C1 segment of cervical spinal cord (tissue), 14 donors: ENCODE data around the gene CLCNKB.
"Not testable (repeated sequence)": the region's sequence is repeated elsewhere in the genome, so short reads cannot be mapped to it uniquely, and the experiment has no call there.

ENCODE experiments used
- DNase-seq, 14 donors: peaks; one replicate each; lab custom pipeline; 2025; lab: John Stamatoyannopoulos, UW

The CLCNKB gene

DNA sequence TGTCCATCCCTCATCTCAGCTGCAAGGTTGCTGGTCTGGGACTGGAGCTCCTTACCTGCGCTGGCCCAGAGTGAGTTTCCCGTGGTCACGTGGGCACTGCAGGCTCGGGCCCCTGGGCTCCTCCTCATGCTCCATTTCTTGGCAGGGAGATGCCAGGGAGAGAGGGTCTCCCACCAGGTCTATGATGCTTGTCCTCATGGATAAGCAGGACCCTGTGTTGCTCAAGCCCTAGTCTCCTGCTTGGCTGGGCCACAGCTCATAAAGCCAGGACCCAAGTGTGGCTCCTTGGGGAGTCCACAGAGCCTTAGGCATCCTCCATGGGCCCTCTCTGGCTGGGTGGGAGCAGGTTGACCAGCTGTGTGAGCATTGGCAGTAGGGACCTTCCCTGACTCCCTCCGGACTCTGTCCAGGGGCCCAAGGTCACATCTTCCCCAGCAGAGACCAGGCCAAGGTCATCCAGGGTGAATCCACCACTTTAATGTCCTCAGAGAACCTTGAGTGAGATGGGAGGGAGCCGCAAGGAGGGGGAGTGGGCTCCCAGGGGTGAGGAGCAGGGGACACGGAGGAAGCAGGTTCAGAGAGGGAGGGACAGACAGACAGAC, 13.8 kb downstream of the CLCNKB start:
- not testable (repeated sequence) for DNase-seq

GRCh38 chr1:16058394-16059120, 15.0 kb downstream of the CLCNKB start:
- DNase-seq: peak in 1 of 14 donors; percentile 58

DNA sequence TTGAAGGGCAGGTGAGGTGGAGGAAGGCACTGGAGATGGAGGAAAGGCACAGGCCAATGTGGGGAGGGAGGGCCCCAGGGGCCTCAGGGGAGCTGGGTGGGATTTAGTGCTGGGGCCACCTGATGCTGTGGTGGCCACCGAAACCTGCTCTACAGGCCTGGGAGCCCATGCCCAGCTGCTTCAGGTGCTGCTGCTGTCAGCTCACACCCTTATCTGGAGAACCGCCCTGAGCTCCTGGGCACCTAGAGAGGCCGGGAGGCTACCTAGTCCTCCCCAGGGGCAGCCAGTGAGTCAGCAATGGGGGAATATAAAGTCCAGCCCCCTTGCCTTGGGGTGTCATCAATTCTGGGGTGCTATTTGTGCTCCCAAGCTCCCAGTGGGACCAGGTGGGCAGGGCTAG, 17.7 kb downstream of the CLCNKB start:
- no peak for DNase-seq

DNA sequence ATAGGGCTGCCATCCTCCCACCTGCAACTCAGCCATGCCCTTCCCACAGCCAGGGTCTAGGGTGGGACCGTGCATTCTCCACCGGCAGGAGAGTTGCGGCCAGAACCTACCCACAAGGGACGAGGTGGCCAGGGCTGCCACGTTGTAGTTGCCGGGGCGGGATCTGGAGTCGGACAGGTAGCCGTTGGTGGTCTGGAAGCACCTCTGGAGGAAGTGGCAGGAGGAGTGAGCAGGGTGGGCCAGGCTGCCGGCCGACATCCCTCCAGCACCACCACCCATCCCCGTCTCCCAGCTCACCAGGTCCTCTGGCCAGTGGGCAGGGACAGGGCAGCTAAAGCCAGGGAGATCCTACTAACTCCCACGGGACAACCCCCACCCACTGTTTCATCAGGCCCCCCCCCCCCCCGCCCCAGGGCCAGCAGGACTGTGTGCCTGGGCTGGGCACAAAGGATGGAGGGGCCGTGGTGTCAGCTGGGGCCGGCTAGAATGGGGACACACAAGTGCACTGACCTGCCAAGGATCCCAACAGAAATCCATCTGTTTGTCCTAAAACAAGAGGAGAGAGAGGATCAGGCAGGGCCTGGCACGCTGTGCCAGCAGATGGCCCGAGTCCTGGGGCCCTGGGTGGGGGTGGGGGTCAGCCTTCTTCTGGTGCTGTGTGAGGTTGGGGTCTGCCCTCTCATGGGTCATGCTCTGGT, 18.6 kb downstream of the CLCNKB start:
- DNase-seq: peak in 7 of 14 donors; percentile 30 to 89 (median 49)

GRCh38 chr1:16062687-16063075, 19.1 kb downstream of the CLCNKB start:
- peak in 1 of 14 donors; percentile 49 for DNase-seq

GRCh38 chr1:16063226-16063829, 19.7 kb downstream of the CLCNKB start:
- peak in 1 of 14 donors; percentile 79 for DNase-seq

DNA sequence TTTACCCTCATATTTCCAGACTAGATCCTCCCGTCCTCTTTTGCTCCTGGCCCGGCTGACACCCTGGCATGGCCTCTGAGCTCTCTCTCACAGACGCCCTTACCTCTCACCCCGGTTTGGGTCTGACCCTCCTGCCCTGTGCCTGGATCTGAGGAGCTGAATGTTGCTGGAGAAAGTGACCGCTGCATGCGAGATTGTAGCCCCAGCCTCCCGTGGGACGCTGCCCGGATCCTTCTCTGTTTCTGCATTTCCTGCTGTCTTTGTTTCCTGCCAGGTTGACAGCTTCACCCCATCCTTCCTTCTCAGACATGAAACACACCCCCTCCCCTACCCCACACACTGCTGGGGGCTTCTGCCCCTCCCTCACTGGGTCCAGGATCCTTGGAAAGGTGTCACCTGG, 20.3 kb downstream of the CLCNKB start:
- no peak for DNase-seq

DNA sequence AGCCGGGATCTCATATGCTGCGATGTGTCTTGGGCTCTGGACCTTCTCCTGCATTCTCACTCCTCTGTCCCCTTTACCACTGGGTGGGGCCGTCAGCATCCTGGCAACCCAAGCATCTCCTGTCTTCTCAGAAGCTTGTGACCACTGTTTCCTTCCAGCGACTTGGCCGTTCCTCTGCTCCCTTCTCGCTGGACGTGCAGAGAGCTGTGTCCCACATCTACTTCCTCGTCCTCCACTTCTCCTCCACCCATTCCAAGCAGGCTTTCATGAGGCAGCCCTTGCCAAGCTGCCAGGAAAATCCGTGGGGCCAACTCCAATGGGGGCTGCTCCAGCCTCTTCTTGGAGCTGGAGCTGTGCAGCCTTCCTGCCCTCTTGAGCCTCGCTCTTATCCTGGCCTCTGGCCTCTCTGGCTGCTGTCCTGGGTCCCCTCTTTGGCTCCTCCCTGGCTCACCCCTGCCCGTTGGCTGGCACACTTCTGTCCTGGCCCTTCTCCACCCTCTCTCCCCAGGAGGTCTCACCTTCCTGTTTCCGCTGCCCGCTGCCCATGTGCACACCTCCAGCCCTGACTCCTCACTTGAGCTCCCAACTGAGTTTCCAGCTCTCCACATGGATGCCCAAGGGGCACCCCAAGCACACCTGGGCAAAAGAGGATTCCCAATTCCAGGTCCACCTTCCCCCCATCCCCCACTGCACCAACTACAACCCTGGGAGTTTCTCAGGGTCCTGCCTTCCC, 21.1 kb downstream of the CLCNKB start:
- DNase-seq: peak in 4 of 14 donors; percentile 26 to 62 (median 47)

DNA sequence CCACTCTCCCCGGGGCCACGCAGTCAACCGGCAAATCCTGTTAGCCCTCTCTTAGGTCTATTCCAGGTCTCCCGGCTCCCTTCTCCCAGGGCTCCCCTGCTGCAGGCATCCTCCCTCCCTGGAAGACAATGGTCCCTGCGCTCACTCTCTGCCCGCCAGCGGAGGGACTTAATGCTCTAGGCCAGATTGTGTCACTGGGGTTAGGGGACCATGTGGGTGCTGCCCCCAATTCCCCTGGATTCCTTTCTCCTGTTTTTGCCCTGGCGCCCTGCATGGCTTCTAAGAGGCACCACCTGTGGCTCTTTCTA, 21.6 kb downstream of the CLCNKB start:
- no peak for DNase-seq

- DNase-seq: no peak
Observed at GRCh38 chr1:16066245-16066644, 22.7 kb downstream of the CLCNKB start.

DNA sequence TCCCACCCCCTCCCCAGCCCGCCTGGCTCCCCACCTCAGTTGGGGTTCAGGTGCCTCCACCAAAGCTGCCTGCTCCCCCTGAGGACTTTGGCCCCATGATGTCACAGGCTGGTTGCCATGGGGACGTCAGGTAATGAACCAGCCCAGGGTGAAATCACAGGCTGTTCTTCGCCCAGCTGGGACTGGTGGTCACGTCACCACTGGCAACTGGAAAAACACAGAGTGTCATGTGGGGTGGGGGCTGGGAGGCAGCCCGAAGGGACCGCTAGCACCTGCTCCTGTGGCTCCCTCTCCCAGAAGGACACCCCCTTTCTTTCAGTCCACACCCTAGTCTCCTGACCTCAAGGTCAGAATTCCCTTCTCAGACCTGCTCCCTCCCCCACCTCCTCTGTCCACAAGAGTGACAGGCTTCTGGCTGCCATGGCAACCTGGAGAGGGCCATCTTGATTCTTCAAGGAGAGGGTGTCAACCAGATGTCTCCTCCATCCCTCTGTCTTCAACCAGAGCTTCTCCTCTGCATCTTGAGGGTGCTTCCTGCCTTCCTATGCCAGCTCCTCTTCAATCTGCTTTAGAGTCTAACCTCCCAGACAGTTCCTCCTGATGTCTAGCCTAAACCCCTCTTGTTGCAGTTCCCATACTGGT, 23.7 kb downstream of the CLCNKB start:
- DNase-seq: peak in 3 of 14 donors; percentile 30 to 77 (median 35)

- no peak for DNase-seq
Observed at GRCh38 chr1:16067933-16068332, 24.4 kb downstream of the CLCNKB start.

GRCh38 chr1:16068356-16069270, 25.0 kb downstream of the CLCNKB start:
- peak in 13 of 14 donors; percentile 10 to 93 (median 34) for DNase-seq

- DNase-seq: no peak
Observed at GRCh38 chr1:16070640-16071355, 27.2 kb downstream of the CLCNKB start.

GRCh38 chr1:16071614-16072013, 28.0 kb downstream of the CLCNKB start:
- DNase-seq: no peak

GRCh38 chr1:16072095-16072494, 28.5 kb downstream of the CLCNKB start:
- DNase-seq: no peak

DNA sequence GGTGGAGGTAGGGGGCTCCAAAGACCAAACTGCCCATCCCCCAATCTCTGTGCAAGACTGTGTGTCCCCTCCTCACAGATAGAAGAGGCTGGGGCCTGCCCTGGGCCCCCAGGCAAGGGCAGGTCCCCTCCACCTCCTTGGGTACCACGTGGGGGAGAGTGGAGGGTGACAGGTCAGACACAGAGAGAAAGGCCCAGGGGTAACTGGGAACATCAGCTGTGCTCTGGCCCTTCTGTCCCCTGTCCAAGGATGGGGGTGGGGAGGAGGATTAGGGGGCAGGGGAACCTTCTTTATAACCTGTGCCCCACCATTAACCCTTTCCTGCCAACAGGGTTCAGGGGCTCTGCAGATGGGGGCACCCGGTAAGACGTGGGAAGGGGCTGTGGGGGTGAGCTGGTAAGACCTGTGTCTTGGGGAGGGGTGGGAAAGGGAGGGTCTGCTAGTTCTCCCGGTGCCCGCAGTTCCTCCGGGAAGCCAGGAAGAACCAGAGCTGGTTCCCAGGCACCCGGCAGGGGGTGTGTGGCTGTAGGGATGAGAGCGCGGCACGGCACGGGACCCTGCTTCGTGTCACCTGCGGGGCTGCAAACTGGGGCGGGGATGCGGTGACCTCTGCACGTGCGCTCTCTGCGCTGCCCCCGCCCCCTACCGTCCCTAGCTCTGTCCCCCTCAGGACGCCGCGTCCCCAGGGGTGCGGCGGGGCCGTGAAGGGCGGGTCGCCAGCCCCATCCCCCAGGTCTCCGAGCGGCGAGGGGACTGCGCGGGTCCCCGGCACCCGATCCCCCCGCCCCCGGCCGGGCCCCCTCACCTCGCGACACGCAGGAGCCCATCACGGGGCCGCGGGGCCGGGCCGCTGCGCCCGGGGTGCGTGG, 29.3 kb downstream of the CLCNKB start:
- peak in 1 of 14 donors; percentile 20 for DNase-seq

- DNase-seq: peak in 5 of 14 donors; percentile 9 to 48 (median 23)
Observed at GRCh38 chr1:16073490-16074119, 30.0 kb downstream of the CLCNKB start, which contains the start of gene FAM131C. TSS of gene FAM131C (minus strand) at chr1:16073651. CDS start at chr1:16073442, 209 bp downstream.
